WI38 (cell line): ENCODE data around the gene CACNA1I.

ENCODE experiments used
- H3K4me3 ChIP-seq: 2 replicates; pipeline ENCODE4 v1.5.1; 2011; ENCODE audit warnings: low read depth, mild to moderate bottlenecking, control low read depth, low read length
- TF ChIP-seq, protein P1 (sequence below): IDR thresholded peaks from 2 replicates; pipeline ENCODE4 v1.5.1; 2012; ENCODE audit warnings: low read depth, mild to moderate bottlenecking, control low read depth, low read length

Gene CACNA1I

GRCh38 chr22:39634530-39635405 lies 64.2 kb downstream of the CACNA1I start:
- TF ChIP-seq, protein P1, sequence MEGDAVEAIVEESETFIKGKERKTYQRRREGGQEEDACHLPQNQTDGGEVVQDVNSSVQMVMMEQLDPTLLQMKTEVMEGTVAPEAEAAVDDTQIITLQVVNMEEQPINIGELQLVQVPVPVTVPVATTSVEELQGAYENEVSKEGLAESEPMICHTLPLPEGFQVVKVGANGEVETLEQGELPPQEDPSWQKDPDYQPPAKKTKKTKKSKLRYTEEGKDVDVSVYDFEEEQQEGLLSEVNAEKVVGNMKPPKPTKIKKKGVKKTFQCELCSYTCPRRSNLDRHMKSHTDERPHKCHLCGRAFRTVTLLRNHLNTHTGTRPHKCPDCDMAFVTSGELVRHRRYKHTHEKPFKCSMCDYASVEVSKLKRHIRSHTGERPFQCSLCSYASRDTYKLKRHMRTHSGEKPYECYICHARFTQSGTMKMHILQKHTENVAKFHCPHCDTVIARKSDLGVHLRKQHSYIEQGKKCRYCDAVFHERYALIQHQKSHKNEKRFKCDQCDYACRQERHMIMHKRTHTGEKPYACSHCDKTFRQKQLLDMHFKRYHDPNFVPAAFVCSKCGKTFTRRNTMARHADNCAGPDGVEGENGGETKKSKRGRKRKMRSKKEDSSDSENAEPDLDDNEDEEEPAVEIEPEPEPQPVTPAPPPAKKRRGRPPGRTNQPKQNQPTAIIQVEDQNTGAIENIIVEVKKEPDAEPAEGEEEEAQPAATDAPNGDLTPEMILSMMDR, result no peak
- H3K4me3 ChIP-seq, result no peak overlapping the region

- TF ChIP-seq, protein P1, result no peak
- H3K4me3 ChIP-seq, result no peak overlapping the region
Observed at GRCh38 chr22:39635719-39636118, 65.2 kb downstream of the CACNA1I start.

GRCh38 chr22:39638958-39639357 lies 68.4 kb downstream of the CACNA1I start:
- no peak overlapping the region for H3K4me3 ChIP-seq
- TF ChIP-seq, protein P1, result no peak

DNA sequence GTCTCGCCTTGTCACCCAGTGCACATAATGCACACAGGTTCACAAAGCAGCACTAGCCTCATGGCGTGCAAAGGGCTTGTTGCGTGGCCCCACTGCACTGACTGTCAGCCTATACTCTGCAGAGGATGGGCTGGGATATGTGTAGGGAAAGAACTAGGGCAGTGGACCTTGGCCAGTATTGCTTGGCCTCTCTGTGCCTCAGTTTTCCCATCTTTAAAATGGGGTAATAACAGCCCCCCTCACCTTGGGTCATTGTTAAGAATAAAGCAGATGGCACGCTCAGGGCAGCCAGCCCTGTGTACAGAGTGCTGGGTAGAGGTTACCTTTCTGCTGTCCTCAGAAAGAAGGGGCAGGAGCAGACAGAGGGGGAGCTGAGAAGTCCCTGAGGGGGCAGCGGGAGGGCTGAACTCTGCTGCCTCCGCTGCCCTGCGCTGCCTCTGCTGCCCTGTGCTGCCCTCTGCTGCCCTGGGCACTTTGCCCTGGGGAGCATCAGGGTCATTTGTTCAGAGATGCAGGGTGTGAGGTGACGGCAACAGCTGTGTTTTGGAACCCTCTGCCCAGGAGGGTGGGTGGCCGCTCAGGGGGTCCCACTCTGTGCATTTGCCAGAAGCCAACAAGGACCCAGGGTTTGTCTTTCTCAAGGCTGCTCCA lies 71.2 kb downstream of the CACNA1I start:
- H3K4me3 ChIP-seq, result no peak overlapping the region
- TF ChIP-seq, protein P1, result no peak

GRCh38 chr22:39643311-39644083 lies 72.9 kb downstream of the CACNA1I start:
- H3K4me3 ChIP-seq, result no peak overlapping the region
- TF ChIP-seq, protein P1, result no peak

- no peak overlapping the region for H3K4me3 ChIP-seq
- TF ChIP-seq, protein P1, result no peak
Observed at GRCh38 chr22:39645532-39645931, 75.0 kb downstream of the CACNA1I start.
